Neural progenitor cell (in vitro differentiated cells): ENCODE data around the gene POP5. TPM values are rescaled to one million over a fixed set of nuclear protein-coding genes. Genes with fewer than 3 reads are reported as not detected.

Experiments
- DNase-seq: peaks from one replicate; pipeline ENCODE4 v3.0.0-alpha.2; 2016; ENCODE audit warnings: low spot score
- H2AFZ ChIP-seq: fragments of 200-600 bp; sonication (generic); replicated peaks from 2 replicates; pipeline ENCODE4 v1.6.1; 2016; ENCODE audit warnings: antibody characterized with exemption
- H3F3A ChIP-seq: fragments of 200-600 bp; sonication (generic); 2 replicates; pipeline ENCODE4 v1.6.1; 2016; ENCODE audit warnings: antibody characterized with exemption, low read depth
- H3K27ac ChIP-seq: fragments of 200-600 bp; sonication (generic); 2 replicates; pipeline ENCODE4 v1.5.1; 2016; ENCODE audit warnings: mild to moderate bottlenecking
- H3K27me3 ChIP-seq: fragments of 200-600 bp; sonication (generic); 2 replicates; pipeline ENCODE4 v1.6.1; 2016; ENCODE audit warnings: mild to moderate bottlenecking, moderate library complexity
- H3K36me3 ChIP-seq: fragments of 200-600 bp; sonication (generic); 2 replicates; pipeline ENCODE4 v1.5.1; 2016
- H3K4me1 ChIP-seq: fragments of 200-600 bp; sonication (generic); 2 replicates; pipeline ENCODE4 v1.6.1; 2016; ENCODE audit warnings: mixed run types
- H3K4me2 ChIP-seq: fragments of 200-600 bp; sonication (generic); 2 replicates; pipeline ENCODE4 v1.6.1; 2016
- H3K4me3 ChIP-seq: fragments of 200-600 bp; sonication (generic); 2 replicates; pipeline ENCODE4 v1.5.1; 2016
- H3K79me2 ChIP-seq: fragments of 200-600 bp; sonication (generic); 2 replicates; pipeline ENCODE4 v1.6.1; 2016; ENCODE audit warnings: low read depth
- H3K9ac ChIP-seq: fragments of 200-600 bp; sonication (generic); 2 replicates; pipeline ENCODE4 v1.6.1; 2016
- H3K9me3 ChIP-seq: fragments of 200-600 bp; sonication (generic); 2 replicates; pipeline ENCODE4 v1.5.1; 2016; ENCODE audit warnings: low read depth
- H4K20me1 ChIP-seq: fragments of 200-600 bp; sonication (generic); 2 replicates; pipeline ENCODE4 v1.6.1; 2016; ENCODE audit warnings: low read depth
- H3K27ac Mint-ChIP-seq: 3 replicates; pipeline ENCODE4 v1.8.0; 2021; ENCODE audit warnings: mixed read lengths
- H3K27me3 Mint-ChIP-seq: 2 replicates; pipeline ENCODE4 v1.8.0; 2022; ENCODE audit warnings: low read depth, mild to moderate bottlenecking, inconsistent platforms, moderate library complexity, mixed read lengths; ENCODE audit not compliant: insufficient read depth
- H3K36me3 Mint-ChIP-seq: 3 replicates; pipeline ENCODE4 v1.8.0; 2021; ENCODE audit warnings: mixed read lengths
- H3K4me1 Mint-ChIP-seq: 3 replicates; pipeline ENCODE4 v1.8.0; 2021; ENCODE audit warnings: mixed read lengths
- H3K4me3 Mint-ChIP-seq: 3 replicates; pipeline ENCODE4 v1.8.0; 2021; ENCODE audit warnings: mild to moderate bottlenecking, moderate library complexity, mixed read lengths
- H3K9me3 Mint-ChIP-seq: 3 replicates; pipeline ENCODE4 v1.8.0; 2020; ENCODE audit warnings: mixed read lengths
- EZH2 ChIP-seq: fragments of 200-600 bp; sonication (generic); IDR thresholded peaks from 2 replicates; pipeline ENCODE4 v1.6.1; 2017; ENCODE audit warnings: antibody characterized with exemption, mild to moderate bottlenecking, moderate library complexity
- EZH2phosphoT487 ChIP-seq: fragments of 200-600 bp; sonication (generic); IDR thresholded peaks from 2 replicates; pipeline ENCODE4 v1.6.1; 2017; ENCODE audit warnings: antibody characterized with exemption
- total RNA-seq: library from RNA; depleted of rRNA; stranded (reverse); fragments of >200 nt; gene quantifications from 2 replicates; pipeline ENCODE4 v1.2.3, GENCODE V29; 2015; ENCODE audit warnings: low replicate concordance
- TF ChIP-seq, protein P1 (sequence below): fragments of 200-600 bp; sonication (generic); IDR thresholded peaks from 2 replicates; pipeline ENCODE4 v1.5.1; 2017; ENCODE audit warnings: antibody characterized with exemption, mild to moderate bottlenecking

Gene POP5
- total RNA-seq, 1 donor from 2014 or later, result 42.7 TPM

DNA sequence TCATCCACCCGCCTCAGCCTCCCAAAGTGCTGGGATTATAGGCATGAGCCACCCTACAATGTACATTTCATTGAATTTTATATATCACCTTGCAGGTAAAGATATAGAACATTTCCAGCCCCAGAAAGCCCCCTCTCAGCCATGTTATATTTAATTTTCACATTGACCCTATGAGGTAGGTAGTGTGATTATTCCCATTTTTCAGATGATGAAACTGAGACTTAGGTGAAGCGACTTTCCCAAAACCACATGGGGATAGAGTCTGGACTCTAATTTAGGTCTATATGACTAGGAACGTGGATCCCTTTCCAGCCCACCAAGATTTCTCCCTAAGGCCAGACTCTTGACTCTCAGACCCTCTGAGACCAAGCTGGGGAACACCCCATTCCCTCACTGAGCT lies 15.7 kb upstream of the POP5 start:
- Histone ChIP-seq H3K9ac (no peak overlapping the region), H3K27ac (no peak overlapping the region), H3F3A (peaks cover 19% of the 10 kb centered on the region), H3K27me3 (no peaks in the 10 kb centered on the region), H3K36me3 (no peaks in the 10 kb centered on the region), H3K79me2 (no peaks in the 10 kb centered on the region), H3K4me2 (no peak overlapping the region), H3K9me3 (no peaks in the 10 kb centered on the region), H3K4me1 (peaks cover 17% of the 10 kb centered on the region), H4K20me1 (peaks cover 3% of the 10 kb centered on the region), H3K4me3 (no peak overlapping the region), H2AFZ (no peak overlapping the region)
- H3K27me3 Mint-ChIP-seq, result peaks cover 10% of the 10 kb centered on the region
- DNase-seq, result no peak
- TF ChIP-seq EZH2 (no peak), EZH2phosphoT487 (no peak)
- TF ChIP-seq, protein P1, sequence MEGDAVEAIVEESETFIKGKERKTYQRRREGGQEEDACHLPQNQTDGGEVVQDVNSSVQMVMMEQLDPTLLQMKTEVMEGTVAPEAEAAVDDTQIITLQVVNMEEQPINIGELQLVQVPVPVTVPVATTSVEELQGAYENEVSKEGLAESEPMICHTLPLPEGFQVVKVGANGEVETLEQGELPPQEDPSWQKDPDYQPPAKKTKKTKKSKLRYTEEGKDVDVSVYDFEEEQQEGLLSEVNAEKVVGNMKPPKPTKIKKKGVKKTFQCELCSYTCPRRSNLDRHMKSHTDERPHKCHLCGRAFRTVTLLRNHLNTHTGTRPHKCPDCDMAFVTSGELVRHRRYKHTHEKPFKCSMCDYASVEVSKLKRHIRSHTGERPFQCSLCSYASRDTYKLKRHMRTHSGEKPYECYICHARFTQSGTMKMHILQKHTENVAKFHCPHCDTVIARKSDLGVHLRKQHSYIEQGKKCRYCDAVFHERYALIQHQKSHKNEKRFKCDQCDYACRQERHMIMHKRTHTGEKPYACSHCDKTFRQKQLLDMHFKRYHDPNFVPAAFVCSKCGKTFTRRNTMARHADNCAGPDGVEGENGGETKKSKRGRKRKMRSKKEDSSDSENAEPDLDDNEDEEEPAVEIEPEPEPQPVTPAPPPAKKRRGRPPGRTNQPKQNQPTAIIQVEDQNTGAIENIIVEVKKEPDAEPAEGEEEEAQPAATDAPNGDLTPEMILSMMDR, result no peak
- no peaks in the 10 kb centered on the region for H3K36me3 Mint-ChIP-seq
- H3K27ac Mint-ChIP-seq, result no peak overlapping the region
- H3K9me3 Mint-ChIP-seq, result no peaks in the 10 kb centered on the region
- peaks cover 23% of the 10 kb centered on the region for H3K4me1 Mint-ChIP-seq
- H3K4me3 Mint-ChIP-seq, result no peak overlapping the region

DNA sequence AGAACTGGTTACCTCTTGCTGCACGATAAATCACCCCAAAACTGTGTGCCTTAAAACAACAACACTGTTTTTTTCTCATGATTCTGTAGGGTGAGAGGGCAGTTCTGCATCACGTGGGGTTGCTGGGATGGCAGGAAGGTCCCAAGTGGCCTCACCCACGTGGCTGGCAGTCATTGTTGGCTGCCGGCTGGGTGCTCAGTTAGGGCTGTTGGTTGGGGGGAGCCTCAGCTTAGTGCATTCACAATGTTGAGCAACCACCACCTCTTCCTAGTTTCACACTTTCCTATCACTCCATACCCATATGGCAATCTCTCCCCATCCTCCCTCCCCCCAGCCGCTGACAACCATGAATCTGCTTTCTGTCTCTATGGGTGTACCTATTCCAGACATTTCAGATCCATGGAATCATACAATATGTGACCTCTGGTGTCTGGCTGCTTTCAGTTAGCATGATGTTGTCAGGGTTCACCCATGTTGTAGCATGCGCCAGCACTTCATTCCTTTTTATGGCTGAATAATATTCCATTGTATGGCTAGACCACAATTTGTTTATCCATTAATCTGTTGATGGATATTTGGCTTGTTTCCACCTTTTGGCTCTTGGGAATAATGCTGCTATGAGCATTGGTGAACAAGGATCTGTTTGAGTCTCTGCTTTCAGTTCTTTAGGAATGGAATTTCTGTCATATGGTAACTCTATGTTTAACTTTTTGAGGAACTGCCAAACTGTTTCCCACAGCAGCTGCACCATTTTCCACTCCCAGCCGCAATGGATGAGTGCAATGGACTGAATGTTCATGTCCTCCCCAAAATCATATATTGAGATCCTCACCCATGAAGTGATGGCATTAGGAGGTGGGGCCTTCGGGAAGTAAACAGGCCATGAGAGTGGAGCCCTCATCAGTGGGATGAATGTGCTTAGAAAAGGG lies 11.2 kb upstream of the POP5 start:
- H3K9me3 Mint-ChIP-seq, result no peaks in the 10 kb centered on the region
- Histone ChIP-seq H3K4me3 (no peak overlapping the region), H3K9ac (no peak overlapping the region)

DNA sequence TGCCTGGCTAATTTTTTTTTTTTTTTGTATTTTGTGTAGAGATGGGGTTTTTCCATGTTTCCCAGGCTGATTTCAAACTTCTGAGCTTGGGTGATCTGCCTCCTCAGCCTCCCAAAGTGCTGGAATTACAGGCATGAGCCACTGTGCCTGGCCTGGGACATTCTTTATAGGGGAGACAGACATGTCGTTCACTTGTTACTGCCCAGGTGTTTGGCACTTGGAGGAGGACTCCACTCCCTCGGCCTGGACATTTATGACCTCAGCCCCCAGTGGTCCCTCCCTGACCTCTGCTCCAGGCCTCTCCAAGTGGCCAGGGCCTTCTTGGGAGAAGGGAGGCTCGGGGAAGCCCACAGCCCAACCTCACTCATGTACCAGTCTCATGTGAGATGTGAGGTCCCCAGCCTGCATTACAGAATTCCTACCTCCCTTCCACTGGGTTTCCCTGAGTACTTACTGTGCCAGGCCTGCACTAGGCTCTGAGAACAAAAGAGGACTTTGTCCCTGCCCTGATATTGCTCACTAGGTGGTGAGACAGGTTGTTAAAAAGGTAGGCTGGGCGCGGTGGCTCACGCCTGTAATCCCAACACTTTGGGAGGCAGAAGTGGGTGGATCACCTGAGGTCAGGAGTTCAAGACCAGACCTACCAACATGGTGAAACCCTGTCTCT lies 9.7 kb upstream of the POP5 start:
- no peaks in the 10 kb centered on the region for H3K79me2 ChIP-seq
- no peak for DNase-seq

More for the DNA sequence above, 11.2 kb upstream of the POP5 start:
- no peak overlapping the region for H3K4me3 Mint-ChIP-seq
- Histone ChIP-seq H3F3A (no peaks in the 10 kb centered on the region), H3K9me3 (no peaks in the 10 kb centered on the region), H3K79me2 (no peaks in the 10 kb centered on the region), H3K27me3 (no peaks in the 10 kb centered on the region), H3K4me1 (no peaks in the 10 kb centered on the region), H2AFZ (peak overlapping the region; percentile 57), H3K36me3 (no peaks in the 10 kb centered on the region), H4K20me1 (no peaks in the 10 kb centered on the region), H3K4me2 (no peak overlapping the region), H3K27ac (no peak overlapping the region)
- no peak for DNase-seq
- peaks cover 8% of the 10 kb centered on the region for H3K27me3 Mint-ChIP-seq
- H3K36me3 Mint-ChIP-seq, result no peaks in the 10 kb centered on the region
- no peak for TF ChIP-seq EZH2
- TF ChIP-seq EZH2phosphoT487, result no peak
- TF ChIP-seq, protein P1, result no peak
- no peak overlapping the region for H3K27ac Mint-ChIP-seq
- H3K4me1 Mint-ChIP-seq, result no peaks in the 10 kb centered on the region

More for the DNA sequence above, 9.7 kb upstream of the POP5 start:
- H3K9me3 ChIP-seq, result no peaks in the 10 kb centered on the region
- peaks cover 2% of the 10 kb centered on the region for H3K27me3 ChIP-seq
- no peak overlapping the region for H3K4me2 ChIP-seq
- H3K4me1 Mint-ChIP-seq, result peaks cover 6% of the 10 kb centered on the region
- H4K20me1 ChIP-seq, result peaks cover 3% of the 10 kb centered on the region
- no peaks in the 10 kb centered on the region for H3K36me3 ChIP-seq
- no peak overlapping the region for H3K4me3 Mint-ChIP-seq
- peaks cover 5% of the 10 kb centered on the region for H3F3A ChIP-seq
- no peaks in the 10 kb centered on the region for H3K36me3 Mint-ChIP-seq
- no peak overlapping the region for H3K4me3 ChIP-seq
- peaks cover 9% of the 10 kb centered on the region for H3K27me3 Mint-ChIP-seq
- no peak overlapping the region for H3K27ac ChIP-seq
- H3K9ac ChIP-seq, result no peak overlapping the region
- no peak overlapping the region for H2AFZ ChIP-seq
- no peak for TF ChIP-seq EZH2
- TF ChIP-seq, protein P1, result no peak
- no peak for TF ChIP-seq EZH2phosphoT487
- peaks cover 6% of the 10 kb centered on the region for H3K4me1 ChIP-seq
- no peaks in the 10 kb centered on the region for H3K9me3 Mint-ChIP-seq
- no peak overlapping the region for H3K27ac Mint-ChIP-seq
